HG02798 (cell line): ENCODE measurements around the gene SUCO.
A peak's percentile ranks its signal among the peaks of the same experiment; 100 is the strongest.
"Not testable (repeated sequence)": the region's sequence is repeated elsewhere in the genome, so short reads cannot be mapped to it uniquely, and the experiment has no call there.

Source experiments
- ATAC-seq: cut with Tn5 transposase; IDR thresholded peaks from one replicate; pipeline ENCODE4 v1.9.1; 2021; ENCODE audit warnings: mild to moderate bottlenecking; ENCODE audit not compliant: unreplicated experiment, poor library complexity

SUCO gene

GRCh38 chr1:172554915-172555314 lies 22.0 kb downstream of the SUCO start:
- no peak for ATAC-seq

GRCh38 chr1:172556461-172556860 lies 23.5 kb downstream of the SUCO start:
- no peak for ATAC-seq

GRCh38 chr1:172557270-172557669 lies 24.3 kb downstream of the SUCO start:
- ATAC-seq, result no peak

- no peak for ATAC-seq
Observed at GRCh38 chr1:172559572-172560210, 26.7 kb downstream of the SUCO start.

- ATAC-seq, result no peak
Observed at GRCh38 chr1:172561252-172561651, 28.3 kb downstream of the SUCO start.

GRCh38 chr1:172566196-172566997 lies 33.4 kb downstream of the SUCO start:
- no peak for ATAC-seq

GRCh38 chr1:172567720-172568119 lies 34.8 kb downstream of the SUCO start:
- ATAC-seq, result no peak

GRCh38 chr1:172574080-172574479 lies 41.1 kb downstream of the SUCO start:
- ATAC-seq, result no peak

- no peak for ATAC-seq
Observed at GRCh38 chr1:172578586-172578985, 45.6 kb downstream of the SUCO start.

- no peak for ATAC-seq
Observed at GRCh38 chr1:172581273-172581672, 48.3 kb downstream of the SUCO start.

GRCh38 chr1:172581779-172582178 lies 48.8 kb downstream of the SUCO start:
- ATAC-seq, result no peak

- no peak for ATAC-seq
Observed at GRCh38 chr1:172582889-172583288, 49.9 kb downstream of the SUCO start.

GRCh38 chr1:172585348-172585747 lies 52.4 kb downstream of the SUCO start:
- ATAC-seq, result no peak

GRCh38 chr1:172585861-172586260 lies 52.9 kb downstream of the SUCO start:
- no peak for ATAC-seq

- peak; percentile 53 for ATAC-seq
Observed at GRCh38 chr1:172588296-172589291, 55.6 kb downstream of the SUCO start.

- no peak for ATAC-seq
Observed at GRCh38 chr1:172589553-172589952, 56.6 kb downstream of the SUCO start.

- not testable (repeated sequence) for ATAC-seq
Observed at GRCh38 chr1:172591429-172591828, 58.5 kb downstream of the SUCO start.

- not testable (repeated sequence) for ATAC-seq
Observed at GRCh38 chr1:172595066-172595465, 62.1 kb downstream of the SUCO start.

GRCh38 chr1:172596782-172597181 lies 63.8 kb downstream of the SUCO start:
- not testable (repeated sequence) for ATAC-seq

GRCh38 chr1:172599912-172600311 lies 67.0 kb downstream of the SUCO start:
- ATAC-seq, result no peak

- ATAC-seq, result no peak
Observed at GRCh38 chr1:172600615-172601014, 67.7 kb downstream of the SUCO start.
